AG10803 (cell line): ENCODE results near the gene BEST1.

Experiments
- DNase-seq: peaks from one replicate; pipeline ENCODE4 v3.0.0; 2010; ENCODE audit warnings: low read depth
- H3K4me3 ChIP-seq: 2 replicates; pipeline ENCODE4 v1.5.1; 2011; ENCODE audit warnings: mild to moderate bottlenecking, low read length, control low read depth
- TF ChIP-seq, protein P1 (sequence below): conservative IDR thresholded peaks from 2 replicates; pipeline ENCODE4 v1.5.1; 2011; ENCODE audit warnings: mild to moderate bottlenecking, low read length, control low read depth, inconsistent platforms

BEST1 gene

DNA sequence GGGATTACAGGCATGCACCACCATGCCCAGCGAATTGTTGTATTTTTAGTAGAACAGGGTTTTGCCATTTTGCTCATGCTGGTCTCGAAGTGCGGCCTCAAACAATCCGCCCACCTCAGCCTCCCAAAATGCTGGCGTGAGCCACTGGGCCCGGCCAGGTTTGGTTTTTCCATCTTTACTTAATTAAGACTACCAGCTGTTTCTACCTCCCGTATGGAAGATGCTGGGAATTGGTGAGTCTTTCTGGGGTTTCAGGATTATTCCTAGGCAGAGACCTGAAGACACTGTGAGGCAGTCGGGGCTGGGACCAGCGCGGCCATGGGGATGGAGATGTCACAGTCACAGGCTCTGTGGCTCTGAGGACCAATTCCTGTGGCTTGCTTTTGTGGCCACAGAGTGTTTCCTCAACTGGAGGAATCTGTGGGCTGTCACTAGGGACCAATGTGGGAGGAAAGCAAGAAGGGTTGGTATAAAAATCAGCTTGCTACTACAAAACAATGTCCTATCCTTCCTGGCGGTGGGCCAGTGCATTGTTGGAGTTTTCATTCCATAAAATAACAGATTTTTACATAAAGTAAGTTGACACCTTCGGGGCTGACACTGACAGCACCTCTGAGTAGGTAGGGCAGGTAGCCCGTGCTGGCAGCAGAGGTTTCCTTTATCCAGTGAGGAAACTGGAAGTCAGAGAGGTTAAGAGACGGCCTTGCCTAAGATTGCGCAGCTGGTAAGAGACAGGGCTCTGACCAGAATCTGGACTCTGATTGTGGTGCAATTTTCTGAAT is 25.7 kb downstream of the BEST1 start:
- no peak overlapping the region for H3K4me3 ChIP-seq
- peak; percentile 34 for DNase-seq
- TF ChIP-seq, protein P1, sequence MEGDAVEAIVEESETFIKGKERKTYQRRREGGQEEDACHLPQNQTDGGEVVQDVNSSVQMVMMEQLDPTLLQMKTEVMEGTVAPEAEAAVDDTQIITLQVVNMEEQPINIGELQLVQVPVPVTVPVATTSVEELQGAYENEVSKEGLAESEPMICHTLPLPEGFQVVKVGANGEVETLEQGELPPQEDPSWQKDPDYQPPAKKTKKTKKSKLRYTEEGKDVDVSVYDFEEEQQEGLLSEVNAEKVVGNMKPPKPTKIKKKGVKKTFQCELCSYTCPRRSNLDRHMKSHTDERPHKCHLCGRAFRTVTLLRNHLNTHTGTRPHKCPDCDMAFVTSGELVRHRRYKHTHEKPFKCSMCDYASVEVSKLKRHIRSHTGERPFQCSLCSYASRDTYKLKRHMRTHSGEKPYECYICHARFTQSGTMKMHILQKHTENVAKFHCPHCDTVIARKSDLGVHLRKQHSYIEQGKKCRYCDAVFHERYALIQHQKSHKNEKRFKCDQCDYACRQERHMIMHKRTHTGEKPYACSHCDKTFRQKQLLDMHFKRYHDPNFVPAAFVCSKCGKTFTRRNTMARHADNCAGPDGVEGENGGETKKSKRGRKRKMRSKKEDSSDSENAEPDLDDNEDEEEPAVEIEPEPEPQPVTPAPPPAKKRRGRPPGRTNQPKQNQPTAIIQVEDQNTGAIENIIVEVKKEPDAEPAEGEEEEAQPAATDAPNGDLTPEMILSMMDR, result no peak

DNA sequence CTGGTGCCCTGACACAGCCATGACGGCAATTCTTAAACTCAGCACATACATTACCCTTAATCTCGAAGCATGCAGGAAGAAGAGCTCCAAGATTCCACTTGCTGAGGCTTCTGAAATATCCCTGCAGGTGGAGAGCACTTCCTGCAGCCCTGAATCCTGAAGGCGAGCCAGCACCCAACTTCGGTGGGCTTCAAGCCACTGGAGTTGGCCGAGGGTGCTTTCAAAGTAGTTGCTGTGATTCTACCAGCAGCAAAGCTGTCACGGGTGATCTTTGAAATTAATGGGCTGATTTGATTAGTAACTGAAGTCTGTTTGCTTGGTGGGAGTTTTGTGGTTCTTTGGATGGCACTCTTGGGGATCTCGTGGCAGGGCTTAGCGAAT is 26.3 kb downstream of the BEST1 start:
- no peak for DNase-seq
- H3K4me3 ChIP-seq, result no peak overlapping the region
- TF ChIP-seq, protein P1, result no peak

DNA sequence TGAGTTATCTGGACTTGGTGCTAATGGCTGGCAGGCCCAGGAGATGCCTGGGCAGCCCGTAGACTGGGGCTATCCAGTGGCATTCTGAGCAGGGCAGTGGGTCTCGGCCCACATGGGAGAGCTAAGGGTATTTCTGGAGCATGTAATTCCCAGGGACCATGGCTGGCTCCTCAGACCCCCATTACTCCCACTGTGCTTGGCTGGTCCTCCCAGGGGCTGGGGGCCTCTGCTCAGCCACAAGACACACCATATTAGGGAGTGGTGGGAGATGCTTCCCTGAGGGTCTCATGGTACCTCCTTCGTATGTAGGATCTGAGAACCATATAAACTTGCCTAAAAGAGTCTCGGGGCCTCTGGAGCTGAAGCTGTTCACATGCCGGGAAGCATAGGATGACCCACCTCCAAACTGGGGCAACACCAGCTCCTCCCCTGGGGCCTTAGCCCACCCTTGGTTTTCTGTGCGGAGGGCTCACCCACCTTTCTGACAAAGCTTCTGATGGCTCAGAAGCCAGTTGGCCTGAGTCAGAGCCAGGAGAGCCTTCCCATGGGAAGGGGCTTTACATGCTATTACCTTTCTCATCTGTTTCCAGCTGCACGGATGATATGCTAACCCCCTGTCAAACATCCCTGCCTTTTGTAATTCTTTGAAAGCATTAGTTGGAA is 26.8 kb downstream of the BEST1 start:
- DNase-seq, result no peak
- TF ChIP-seq, protein P1, result no peak

DNA sequence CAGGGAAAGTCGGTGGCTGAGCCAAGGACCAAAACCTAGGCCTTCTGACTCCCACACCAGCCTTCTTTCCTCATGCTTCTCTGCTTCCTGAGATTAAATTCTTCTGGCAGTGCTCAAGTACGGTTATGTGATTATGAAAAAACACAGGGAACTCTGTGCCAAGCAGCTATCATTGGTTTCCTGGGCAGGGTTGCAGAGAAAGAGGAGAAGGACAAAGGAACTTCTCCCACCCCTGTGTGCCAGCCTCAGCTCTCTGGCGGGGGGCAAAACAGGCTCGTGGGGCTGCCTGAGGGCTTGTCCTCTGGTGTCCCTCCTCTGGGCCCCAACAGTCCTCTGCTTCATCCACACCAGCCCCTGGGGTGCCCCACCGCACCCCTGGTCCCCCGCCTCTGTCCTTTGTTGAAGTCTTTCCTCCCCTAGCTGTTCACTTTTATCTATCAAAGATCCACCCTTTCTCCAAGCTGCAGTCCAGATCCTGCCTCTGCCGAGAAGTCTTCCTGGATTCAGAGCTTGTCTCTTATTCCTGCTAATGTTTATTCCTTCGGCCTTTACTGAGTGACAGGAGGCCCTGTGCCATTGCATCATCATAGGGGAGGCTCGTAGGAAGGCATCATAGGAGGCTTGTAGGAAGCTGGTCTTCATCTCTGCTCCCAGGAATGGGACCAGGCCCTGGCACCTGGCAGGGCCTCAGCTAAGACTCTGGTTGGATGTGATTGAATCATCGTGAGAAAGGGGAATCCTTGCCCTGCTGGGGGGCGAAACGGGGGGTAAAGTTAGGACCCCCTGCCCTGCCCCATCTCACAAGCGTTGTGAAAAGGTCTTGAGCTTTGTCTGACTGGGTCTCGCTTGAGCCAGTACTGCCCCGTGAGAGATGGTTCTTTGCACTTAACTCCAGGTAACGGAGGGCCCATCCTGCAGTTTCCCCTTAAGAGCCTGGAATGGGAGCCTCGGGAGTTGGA is 28.8 kb downstream of the BEST1 start:
- H3K4me3 ChIP-seq, result no peak overlapping the region
- TF ChIP-seq, protein P1, result no peak
- DNase-seq, result peak; percentile 70

More for the DNA sequence above, 26.8 kb downstream of the BEST1 start:
- no peak overlapping the region for H3K4me3 ChIP-seq

DNA sequence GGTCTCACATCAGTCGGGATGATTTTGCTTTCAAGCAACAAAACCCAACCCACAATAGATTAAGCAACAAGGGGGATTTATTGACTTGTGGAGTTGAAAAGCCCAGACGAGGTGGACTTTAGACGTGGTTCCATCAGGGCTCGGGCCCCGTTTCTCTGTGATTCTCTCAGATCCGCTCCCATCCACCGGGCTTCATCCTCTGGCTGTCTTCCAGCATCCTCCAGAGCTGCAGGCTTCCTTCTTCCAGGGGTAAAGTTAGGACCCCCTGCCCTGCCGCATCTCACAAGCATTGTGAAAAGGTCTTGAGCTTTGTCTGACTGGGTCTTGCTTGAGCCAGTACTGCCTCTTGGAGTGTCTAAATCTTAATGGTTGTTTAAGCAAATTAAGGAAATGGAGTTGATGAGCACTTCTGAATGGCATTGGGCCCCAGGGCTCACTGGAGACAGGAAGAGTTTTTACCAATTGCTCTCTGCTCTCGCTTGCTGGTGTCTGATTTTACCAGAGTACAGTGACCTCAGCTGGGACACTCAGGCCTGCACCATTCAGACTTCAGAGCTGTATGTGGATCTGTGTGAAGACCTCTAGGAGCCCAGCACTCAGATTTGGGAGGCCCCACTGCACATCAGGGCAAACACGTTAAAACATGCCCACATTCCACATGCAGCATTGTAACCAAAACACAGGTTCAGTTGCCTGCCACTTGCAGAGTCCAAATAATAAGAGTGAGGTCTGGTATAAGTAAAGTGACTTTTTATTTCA is 30.8 kb downstream of the BEST1 start:
- TF ChIP-seq, protein P1, result no peak
- H3K4me3 ChIP-seq, result no peak overlapping the region
- no peak for DNase-seq

DNA sequence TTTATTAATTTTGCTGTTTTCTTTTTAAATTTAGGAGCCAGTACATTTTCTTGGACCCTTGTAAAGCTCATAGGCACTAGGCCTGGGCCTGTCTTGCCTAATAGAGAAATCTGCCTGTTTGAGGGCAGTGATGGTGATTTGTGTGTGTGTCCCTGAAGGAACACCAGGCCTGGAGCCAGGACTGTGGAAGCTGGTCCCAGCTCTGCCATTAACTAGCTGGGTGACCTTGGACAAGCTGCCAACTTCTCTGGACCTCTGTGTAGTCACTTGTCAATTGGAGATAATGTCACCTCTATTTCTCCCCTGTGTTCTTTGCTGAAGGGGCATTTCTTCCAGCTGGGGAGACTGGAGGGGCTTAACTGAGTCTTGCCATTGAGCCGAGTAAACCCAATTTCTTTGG is 33.3 kb downstream of the BEST1 start:
- no peak for DNase-seq
- TF ChIP-seq, protein P1, result no peak
- no peak overlapping the region for H3K4me3 ChIP-seq
